Nephron progenitor cell (in vitro differentiated cells): ENCODE measurements around the gene PCNX2.
A peak's percentile ranks its signal among the peaks of the same experiment; 100 is the strongest.

ENCODE experiments used
- DNase-seq: peaks from one replicate; pipeline ENCODE4 v3.0.0; 2021
- H3K27ac Mint-ChIP-seq: 2 replicates; pipeline ENCODE4 v1.8.0; 2021; ENCODE audit warnings: mild to moderate bottlenecking, moderate library complexity, mixed read lengths
- H3K27me3 Mint-ChIP-seq: 2 replicates; pipeline ENCODE4 v1.8.0; 2021; ENCODE audit warnings: mild to moderate bottlenecking, low read depth, mixed read lengths; ENCODE audit not compliant: poor library complexity
- H3K36me3 Mint-ChIP-seq: 2 replicates; pipeline ENCODE4 v1.8.0; 2021; ENCODE audit warnings: low read depth, mixed read lengths
- H3K4me1 Mint-ChIP-seq: 2 replicates; pipeline ENCODE4 v1.8.0; 2021; ENCODE audit warnings: mixed read lengths
- H3K4me3 Mint-ChIP-seq: 2 replicates; pipeline ENCODE4 v1.8.0; 2021; ENCODE audit warnings: mild to moderate bottlenecking, moderate library complexity, mixed read lengths
- H3K9me3 Mint-ChIP-seq: 2 replicates; pipeline ENCODE4 v1.8.0; 2021; ENCODE audit warnings: mild to moderate bottlenecking, moderate library complexity, mixed read lengths
- CTCF ChIP-seq: fragments of 200-600 bp; sonication (generic); IDR thresholded peaks from 2 replicates; pipeline ENCODE4 v1.5.0; 2021; ENCODE audit warnings: antibody characterized with exemption

Gene PCNX2

GRCh38 chr1:232987046-232987773 lies 308.3 kb downstream of the PCNX2 start:
- H3K36me3 Mint-ChIP-seq: peaks cover 16% of the 10 kb centered on the region
- no peak for TF ChIP-seq CTCF
- H3K4me3 Mint-ChIP-seq: no peak overlapping the region
- H3K9me3 Mint-ChIP-seq: peaks cover 6% of the 10 kb centered on the region
- H3K27me3 Mint-ChIP-seq: no peaks in the 10 kb centered on the region
- DNase-seq: no peak
- H3K4me1 Mint-ChIP-seq: peaks cover 46% of the 10 kb centered on the region
- H3K27ac Mint-ChIP-seq: no peak overlapping the region

GRCh38 chr1:232986527-232986922 lies 309.0 kb downstream of the PCNX2 start:
- Mint-ChIP-seq H3K27me3 (no peaks in the 10 kb centered on the region), H3K27ac (no peak overlapping the region), H3K4me3 (no peak overlapping the region), H3K36me3 (peaks cover 9% of the 10 kb centered on the region), H3K9me3 (no peaks in the 10 kb centered on the region), H3K4me1 (peaks cover 41% of the 10 kb centered on the region)
- TF ChIP-seq CTCF: no peak
- DNase-seq: no peak

- H3K4me3 Mint-ChIP-seq: no peak overlapping the region
- no peak for TF ChIP-seq CTCF
- H3K4me1 Mint-ChIP-seq: peaks cover 40% of the 10 kb centered on the region
- H3K36me3 Mint-ChIP-seq: peaks cover 6% of the 10 kb centered on the region
- H3K27ac Mint-ChIP-seq: no peak overlapping the region
- DNase-seq: no peak
- no peaks in the 10 kb centered on the region for H3K27me3 Mint-ChIP-seq
- H3K9me3 Mint-ChIP-seq: no peaks in the 10 kb centered on the region
Observed at GRCh38 chr1:232985882-232986526, 309.5 kb downstream of the PCNX2 start.

- Mint-ChIP-seq H3K27ac (peak overlapping the region; percentile 94), H3K27me3 (no peaks in the 10 kb centered on the region)
- DNase-seq: no peak
Observed at GRCh38 chr1:232984577-232985425, 310.7 kb downstream of the PCNX2 start.

More at GRCh38 chr1:232984577-232985425, 310.7 kb downstream of the PCNX2 start:
- H3K9me3 Mint-ChIP-seq: no peaks in the 10 kb centered on the region
- H3K4me1 Mint-ChIP-seq: peaks cover 50% of the 10 kb centered on the region
- H3K4me3 Mint-ChIP-seq: no peak overlapping the region
- H3K36me3 Mint-ChIP-seq: peaks cover 4% of the 10 kb centered on the region
- no peak for TF ChIP-seq CTCF
